DND-41 (cell line): Measurements from ENCODE around the gene SLC39A12.

Source experiments
- ATAC-seq: fragments of 200-7000 bp; cut with Tn5 transposase; 3 replicates; pipeline ENCODE4 v1.9.1; 2021; ENCODE audit warnings: low read depth; ENCODE audit not compliant: insufficient read depth
- DNase-seq: peaks from one replicate; pipeline ENCODE4 v3.0.0-alpha.2; 2020
- H2AFZ ChIP-seq: 2 replicates; pipeline ENCODE4 v1.6.0; 2012; ENCODE audit warnings: low read depth, low read length
- H3K27ac ChIP-seq: 2 replicates; pipeline ENCODE4 v1.5.1; 2012; ENCODE audit warnings: low read length, inconsistent platforms
- H3K27me3 ChIP-seq: fragments of 200-600 bp; sonication (generic); 2 replicates; pipeline ENCODE4 v1.6.0; 2012; ENCODE audit warnings: low read length, mild to moderate bottlenecking, inconsistent platforms; ENCODE audit not compliant: insufficient read depth, poor library complexity
- H3K36me3 ChIP-seq: 2 replicates; pipeline ENCODE4 v1.5.1; 2012; ENCODE audit warnings: low read length, inconsistent platforms; ENCODE audit not compliant: insufficient read depth
- H3K4me1 ChIP-seq: 2 replicates; pipeline ENCODE4 v1.5.1; 2012; ENCODE audit warnings: mild to moderate bottlenecking, low read length; ENCODE audit not compliant: insufficient read depth
- H3K4me2 ChIP-seq: 2 replicates; pipeline ENCODE4 v1.6.0; 2012; ENCODE audit warnings: mild to moderate bottlenecking, moderate library complexity, low read length, inconsistent platforms; ENCODE audit not compliant: insufficient read depth
- H3K4me3 ChIP-seq, 2 experiments: fragments of 200-600 bp in 1 of 2; shearing (Covaris generic) in 1 of 2; 2 replicates each; pipeline ENCODE4 v1.5.1; 2012 to 2016; ENCODE audit warnings: inconsistent platforms in 2 of 2, low read length in 2 of 2, mild to moderate bottlenecking in 2 of 2, low read depth in 1 of 2, moderate library complexity in 1 of 2
- H3K79me2 ChIP-seq: 2 replicates; pipeline ENCODE4 v1.6.0; 2012; ENCODE audit warnings: low read length, inconsistent platforms; ENCODE audit not compliant: insufficient read depth
- H3K9ac ChIP-seq: 2 replicates; pipeline ENCODE4 v1.6.0; 2012; ENCODE audit warnings: low read depth, mild to moderate bottlenecking, inconsistent platforms, low read length, moderate library complexity
- H3K9me3 ChIP-seq: 2 replicates; pipeline ENCODE4 v1.5.1; 2012; ENCODE audit warnings: low read length, moderate library complexity, mild to moderate bottlenecking, inconsistent platforms; ENCODE audit not compliant: insufficient read depth, severe bottlenecking
- H4K20me1 ChIP-seq: 2 replicates; pipeline ENCODE4 v1.6.0; 2012; ENCODE audit warnings: low read length; ENCODE audit not compliant: insufficient read depth
- EZH2 ChIP-seq: IDR thresholded peaks from 3 replicates; pipeline ENCODE4 v1.6.1; 2012; ENCODE audit warnings: borderline replicate concordance, low read depth, mild to moderate bottlenecking, moderate library complexity, low read length, inconsistent platforms; ENCODE audit not compliant: severe bottlenecking
- TF ChIP-seq, protein P1 (sequence below): IDR thresholded peaks from 2 replicates; pipeline ENCODE4 v1.5.1; 2012; ENCODE audit warnings: borderline replicate concordance, low read length, moderate library complexity, mild to moderate bottlenecking; ENCODE audit not compliant: poor library complexity, severe bottlenecking; ENCODE audit errors: extremely low read depth

The SLC39A12 gene

DNA sequence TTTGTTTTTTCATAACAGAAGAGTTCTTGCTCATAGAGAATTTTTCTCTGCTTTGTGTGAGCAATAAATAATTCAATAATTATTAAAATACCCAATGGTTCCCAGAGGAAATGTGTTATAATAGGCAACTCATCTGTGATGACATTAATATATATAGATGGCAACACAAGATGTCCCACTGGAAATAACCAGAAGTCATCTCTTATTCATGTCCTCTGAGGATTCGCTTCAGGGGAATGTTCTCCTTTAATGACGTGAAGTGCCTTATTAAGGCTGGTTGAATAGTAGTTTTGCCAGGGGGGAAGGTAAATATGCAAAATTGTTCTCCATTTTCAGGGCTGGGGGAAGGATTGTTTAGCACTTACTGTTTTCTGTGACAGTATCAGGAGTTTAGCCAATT lies 3.1 kb downstream of the SLC39A12 start:
- Histone ChIP-seq H3K4me3 (no peak overlapping the region), H3K27ac (no peak overlapping the region), H3K36me3 (no peaks in the 10 kb centered on the region), H4K20me1 (no peaks in the 10 kb centered on the region), H3K4me1 (no peaks in the 10 kb centered on the region), H3K79me2 (no peaks in the 10 kb centered on the region), H3K4me2 (no peak overlapping the region), H3K27me3 (no peaks in the 10 kb centered on the region), H3K9ac (no peak overlapping the region), H3K9me3 (peaks cover 3% of the 10 kb centered on the region), H2AFZ (no peak overlapping the region)
- TF ChIP-seq, protein P1, sequence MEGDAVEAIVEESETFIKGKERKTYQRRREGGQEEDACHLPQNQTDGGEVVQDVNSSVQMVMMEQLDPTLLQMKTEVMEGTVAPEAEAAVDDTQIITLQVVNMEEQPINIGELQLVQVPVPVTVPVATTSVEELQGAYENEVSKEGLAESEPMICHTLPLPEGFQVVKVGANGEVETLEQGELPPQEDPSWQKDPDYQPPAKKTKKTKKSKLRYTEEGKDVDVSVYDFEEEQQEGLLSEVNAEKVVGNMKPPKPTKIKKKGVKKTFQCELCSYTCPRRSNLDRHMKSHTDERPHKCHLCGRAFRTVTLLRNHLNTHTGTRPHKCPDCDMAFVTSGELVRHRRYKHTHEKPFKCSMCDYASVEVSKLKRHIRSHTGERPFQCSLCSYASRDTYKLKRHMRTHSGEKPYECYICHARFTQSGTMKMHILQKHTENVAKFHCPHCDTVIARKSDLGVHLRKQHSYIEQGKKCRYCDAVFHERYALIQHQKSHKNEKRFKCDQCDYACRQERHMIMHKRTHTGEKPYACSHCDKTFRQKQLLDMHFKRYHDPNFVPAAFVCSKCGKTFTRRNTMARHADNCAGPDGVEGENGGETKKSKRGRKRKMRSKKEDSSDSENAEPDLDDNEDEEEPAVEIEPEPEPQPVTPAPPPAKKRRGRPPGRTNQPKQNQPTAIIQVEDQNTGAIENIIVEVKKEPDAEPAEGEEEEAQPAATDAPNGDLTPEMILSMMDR = no peak
- TF ChIP-seq EZH2 = no peak
- DNase-seq = no peak
- ATAC-seq = no peak

DNA sequence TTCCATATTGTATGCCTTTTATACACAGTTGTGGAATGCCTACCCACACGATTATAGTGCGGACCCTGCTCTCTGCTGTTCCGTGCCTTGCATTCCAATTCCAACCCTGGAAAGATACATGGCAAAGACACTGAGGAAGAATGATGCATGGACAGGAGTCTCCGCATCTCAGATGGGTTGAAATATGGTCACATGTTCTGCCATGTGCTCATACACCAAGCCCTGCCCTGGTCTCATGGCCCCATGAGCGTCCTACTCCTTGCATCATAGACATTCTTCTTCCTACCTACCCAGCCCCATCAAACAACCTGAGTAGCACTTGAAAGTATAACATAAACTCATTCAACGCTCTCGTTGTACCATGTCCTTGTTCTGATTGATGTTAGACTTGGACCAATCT lies 6.3 kb downstream of the SLC39A12 start:
- Histone ChIP-seq H3K4me2 (no peak overlapping the region), H3K9me3 (peaks cover 3% of the 10 kb centered on the region), H3K4me1 (no peaks in the 10 kb centered on the region), H3K36me3 (no peaks in the 10 kb centered on the region), H3K79me2 (no peaks in the 10 kb centered on the region), H3K9ac (no peak overlapping the region), H3K4me3 (no peak overlapping the region), H3K27me3 (no peaks in the 10 kb centered on the region), H4K20me1 (no peaks in the 10 kb centered on the region), H3K27ac (no peak overlapping the region), H2AFZ (no peak overlapping the region)
- no peak for ATAC-seq
- DNase-seq = no peak
- TF ChIP-seq, protein P1 = no peak
- no peak for TF ChIP-seq EZH2

DNA sequence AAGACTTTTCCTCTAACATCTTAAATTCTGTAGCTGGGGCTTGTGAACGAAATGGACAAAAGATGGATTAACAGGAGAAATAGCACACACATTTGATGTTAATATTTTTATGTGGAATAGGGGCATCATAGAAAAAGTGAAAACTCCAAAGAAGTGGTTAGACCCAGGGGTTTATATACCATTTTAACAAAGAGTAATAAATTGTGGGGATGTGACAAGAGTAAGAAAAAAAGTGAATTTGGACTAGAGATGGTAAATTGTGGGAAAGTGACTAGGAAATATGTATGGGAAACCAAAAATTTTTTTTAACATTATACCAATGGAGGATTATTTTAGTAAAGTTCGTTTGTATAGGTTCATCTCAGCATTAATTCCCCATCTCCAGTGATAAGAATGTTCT lies 8.2 kb downstream of the SLC39A12 start:
- no peak for TF ChIP-seq EZH2
- TF ChIP-seq, protein P1 = no peak
- H3K36me3 ChIP-seq = no peaks in the 10 kb centered on the region
- no peaks in the 10 kb centered on the region for H4K20me1 ChIP-seq
- no peak for ATAC-seq
- H3K4me3 ChIP-seq = no peak overlapping the region
- no peaks in the 10 kb centered on the region for H3K27me3 ChIP-seq
- no peaks in the 10 kb centered on the region for H3K4me1 ChIP-seq
- H3K9me3 ChIP-seq = peaks cover 3% of the 10 kb centered on the region
- no peak overlapping the region for H3K27ac ChIP-seq
- H3K4me2 ChIP-seq = no peak overlapping the region
- no peaks in the 10 kb centered on the region for H3K79me2 ChIP-seq
- H2AFZ ChIP-seq = no peak overlapping the region
- H3K9ac ChIP-seq = no peak overlapping the region
- DNase-seq = no peak
